GM12878 (cell line): ENCODE measurements around the gene TBCCD1.
"Not testable (repeated sequence)": the region's sequence is repeated elsewhere in the genome, so short reads cannot be mapped to it uniquely, and the experiment has no call there.

Experiments used
- CTCF ChIP-seq, 3 experiments: IDR thresholded peaks in 2 of 3; conservative IDR thresholded peaks in 1 of 3; 2 replicates each; pipeline ENCODE4 v1.5.1; 2011; ENCODE audit warnings: low read depth in 3 of 3, low read length in 3 of 3, mild to moderate bottlenecking in 3 of 3, control low read depth in 2 of 3, moderate library complexity in 2 of 3, inconsistent platforms in 1 of 3, mixed read lengths in 1 of 3; ENCODE audit not compliant: control insufficient read depth in 2 of 3, insufficient read depth in 1 of 3; ENCODE audit errors: extremely low read depth in 1 of 3
- DPF2 ChIP-seq: fragments of 450-650 bp; IDR thresholded peaks from 2 replicates; pipeline ENCODE4 v1.6.1; 2017; ENCODE audit warnings: mild to moderate bottlenecking

GRCh38 chr3:186531694-186532093 is 35.4 kb downstream of the TBCCD1 start:
- not testable (repeated sequence) for TF ChIP-seq DPF2; CTCF (IDR thresholded peaks at IDR 0.05 in 2 of 3, conservative IDR thresholded peaks at IDR 0.05 in 1 of 3; ENCODE audit: control insufficient read depth in 2 of 3, extremely low read depth in 1 of 3, insufficient read depth in 1 of 3, low read depth in 3 of 3, low read length in 3 of 3)
